Spleen (tissue), 11 donors: Measurements from ENCODE around the gene SEBOX. TPM values are rescaled to one million over a fixed set of nuclear protein-coding genes. Genes with fewer than 3 reads are reported as not detected.

Source experiments
- DNase-seq: peaks from one replicate; pipeline ENCODE4 v3.0.0-alpha.2; 2020
- H3K27ac ChIP-seq, 8 donors: fragments of 200-600 bp; sonication (generic) in 7 of 8; 1 replicate in 4 of 8; 2 replicates in 4 of 8; pipeline versions ENCODE4 v1.5.0 to v1.8.0; 2016 to 2021; ENCODE audit warnings: inconsistent platforms in 4 of 8, mild to moderate bottlenecking in 4 of 8, moderate library complexity in 1 of 8
- H3K27me3 ChIP-seq, 7 donors: fragments of 200-600 bp; sonication (generic) in 6 of 7; replicated peaks in 1 of 7; 1 replicate in 4 of 7; 2 replicates in 3 of 7; pipeline versions ENCODE4 v1.5.0 to v1.8.0; 2016 to 2021; ENCODE audit warnings: inconsistent platforms in 3 of 7, mild to moderate bottlenecking in 1 of 7
- H3K36me3 ChIP-seq, 6 donors: fragments of 200-600 bp; sonication (generic) in 5 of 6; 1 replicate in 4 of 6; 2 replicates in 2 of 6; pipeline versions ENCODE4 v1.5.0 to v1.8.0; 2016 to 2021; ENCODE audit warnings: inconsistent platforms in 2 of 6
- H3K4me1 ChIP-seq, 6 donors: fragments of 200-600 bp; sonication (generic) in 5 of 6; 1 replicate in 3 of 6; 2 replicates in 3 of 6; pipeline versions ENCODE4 v1.5.0 to v1.8.0; 2016 to 2021; ENCODE audit warnings: inconsistent platforms in 3 of 6
- H3K4me3 ChIP-seq, 8 donors: fragments of 200-600 bp; sonication (generic) in 7 of 8; 1 replicate in 4 of 8; 2 replicates in 4 of 8; pipeline versions ENCODE4 v1.5.0 to v1.8.0; 2016 to 2021; ENCODE audit warnings: inconsistent platforms in 4 of 8, mild to moderate bottlenecking in 4 of 8, moderate library complexity in 2 of 8
- H3K9me3 ChIP-seq, 8 donors: fragments of 200-600 bp; sonication (generic) in 7 of 8; 1 replicate in 4 of 8; 2 replicates in 4 of 8; pipeline versions ENCODE4 v1.5.0 to v1.8.0; 2016 to 2021; ENCODE audit warnings: inconsistent platforms in 4 of 8
- CTCF ChIP-seq, 11 experiments: fragments of 200-600 bp in 7 of 11; fragments of 450-650 bp in 4 of 11; sonication (generic) in 4 of 11; IDR thresholded peaks in 8 of 11; conservative IDR thresholded peaks in 3 of 11; 1 replicate in 7 of 11; 2 replicates in 4 of 11; pipeline versions ENCODE4 v1.4.0 to v1.8.0; 2016 to 2021; ENCODE audit warnings: antibody characterized with exemption in 11 of 11, inconsistent platforms in 4 of 11, mild to moderate bottlenecking in 1 of 11
- POLR2A ChIP-seq, 3 donors: fragments of 450-650 bp; IDR thresholded peaks; one replicate each; pipeline ENCODE4 v1.5.1; 2017; ENCODE audit warnings: antibody characterized with exemption in 3 of 3, mild to moderate bottlenecking in 1 of 3
- POLR2AphosphoS5 ChIP-seq, 3 donors: sonication (generic); formaldehyde crosslinking; IDR thresholded peaks; one replicate each; pipeline ENCODE4 v1.5.1; 2017; ENCODE audit warnings: antibody characterized with exemption in 3 of 3
- WGBS, 5 donors: extraction: QIAGEN DNeasy Blood & Tissue Kit in 3 of 5; methylation state at CpG; one replicate each; pipeline versions ENCODE4 v1.1.5 to v1.1.7; 2013 to 2018; 5-methylcytosine and 5-hydroxymethylcytosine counted together
- intact Hi-C: fragments of 100-400 bp; cut with DNase I; formaldehyde crosslinking; loops from one replicate; pipeline ENCODE4 v1.15.0; 2023; ENCODE audit warnings: low total_unique reads
- polyA plus RNA-seq, 3 donors: library from polyadenylated mRNA; stranded (reverse); fragments of 200-250 nt; gene quantifications; one replicate each; pipeline ENCODE4 v1.2.1, GENCODE V29; 2013
- total RNA-seq, 7 donors: library from RNA; depleted of rRNA in 3 of 7; stranded (reverse); fragments of >200 nt in 3 of 7; fragmentation: NEBNext Ultra II Directional in 4 of 7; extraction: Animal tissue kit (Norgen Biotek cat#: 25700) in 4 of 7; gene quantifications; one replicate each; pipeline versions ENCODE4 v1.1.0 to v1.2.1, GENCODE V29; 2016 to 2021
- donor health status: healthy with polysubstance abuse.
- donor health status: DM: no; HTN: no; CAD: no; lungs with moderate emphysema.
- donor health status: DM: no; HTN: no; CAD: no.
- donor health status: Bipolar disorder and iron deficiency.
- donor health status: healthy.
- donor health status: DM: no; HTN: no; CAD: no.
- donor health status: DM: yes; HTN: yes; CAD: no.

SEBOX gene
- total and polyA plus RNA-seq, 10 donors, result not detected

DNA sequence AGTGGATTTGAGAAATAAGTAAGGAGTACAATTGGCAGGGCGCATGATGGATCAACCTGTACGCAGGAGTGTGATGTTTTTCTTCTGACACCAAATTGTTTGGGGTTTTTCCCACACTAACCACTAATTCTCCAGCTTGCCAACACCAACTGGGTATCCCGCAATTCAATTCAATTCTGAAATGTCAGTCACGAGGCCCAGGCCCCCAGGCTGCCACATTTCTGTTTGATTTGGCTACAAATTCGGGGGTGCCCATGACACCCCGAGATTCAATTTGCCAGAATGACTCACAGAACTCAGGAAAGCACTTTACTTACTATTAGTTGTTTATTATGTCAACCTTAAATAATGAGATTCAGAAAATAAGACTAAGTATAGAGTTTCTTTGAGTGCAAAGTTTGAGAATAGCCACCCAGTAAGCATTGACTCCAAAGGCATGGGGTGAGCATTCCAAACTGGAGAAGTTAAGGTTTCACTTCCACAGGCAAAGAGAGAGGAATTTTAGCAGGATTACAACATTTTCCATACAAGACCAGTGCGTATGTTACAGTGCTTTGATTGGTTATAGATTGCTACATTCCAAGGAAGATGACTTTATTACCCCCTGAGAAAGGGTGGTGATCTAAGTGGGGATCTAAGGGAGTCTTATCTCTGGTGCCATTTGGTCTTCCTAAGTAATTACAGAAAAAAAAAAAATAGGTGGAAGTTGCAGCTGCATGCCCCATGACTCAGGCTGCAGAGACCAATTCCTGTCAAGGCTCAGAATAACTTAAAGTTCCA lies 29.5 kb upstream of the SEBOX start:
- no peak overlapping the region for H3K4me3 ChIP-seq
- no peaks in the 10 kb centered on the region for H3K27me3 ChIP-seq
- intact Hi-C loops, result no loop called here
- peaks cover 0 to 28% (median 6%) of the 10 kb centered on the region in 6 donors for H3K4me1 ChIP-seq
- 71 to 94% (median 83%) methylated on average over 7 of the region's 7 CpGs for WGBS, 5 donors
- TF ChIP-seq POLR2A (IDR thresholded peaks at IDR 0.05) (no peak), POLR2AphosphoS5 (IDR thresholded peaks at IDR 0.05) (no peak), CTCF (IDR thresholded peaks at IDR 0.05 in 8 of 11, conservative IDR thresholded peaks at IDR 0.05 in 3 of 11) (no peak)
- peaks cover 0 to 98% (median 31%) of the 10 kb centered on the region in 6 donors for H3K36me3 ChIP-seq
- H3K27ac ChIP-seq, result no peak overlapping the region
- no peaks in the 10 kb centered on the region for H3K9me3 ChIP-seq
- DNase-seq, result no peak

- peaks cover 0 to 98% (median 42%) of the 10 kb centered on the region in 6 donors for H3K36me3 ChIP-seq
- no peaks in the 10 kb centered on the region for H3K9me3 ChIP-seq
- H3K4me1 ChIP-seq, result peaks cover 0 to 28% (median 6%) of the 10 kb centered on the region in 6 donors
- no peak overlapping the region for H3K4me3 ChIP-seq
- intact Hi-C loops, result no loop called here
- TF ChIP-seq CTCF (IDR thresholded peaks at IDR 0.05 in 8 of 11, conservative IDR thresholded peaks at IDR 0.05 in 3 of 11) (no peak), POLR2AphosphoS5 (IDR thresholded peaks at IDR 0.05) (peak in 2 of 3 donors; percentile 59 to 62), POLR2A (IDR thresholded peaks at IDR 0.05) (no peak)
- H3K27ac ChIP-seq, result no peak overlapping the region
- no peaks in the 10 kb centered on the region for H3K27me3 ChIP-seq
- whole genome bisulfite sequencing, 5 donors, result 64 to 87% (median 76%) methylated on average over 10 of the region's 10 CpGs
- DNase-seq, result peak; percentile 61
Observed at GRCh38 chr17:28392491-28392890, 27.5 kb upstream of the SEBOX start.

- no peaks in the 10 kb centered on the region for H3K9me3 ChIP-seq
- intact Hi-C loops, result no loop called here
Observed at GRCh38 chr17:28391401-28391800, 26.4 kb upstream of the SEBOX start.

More at GRCh38 chr17:28391401-28391800, 26.4 kb upstream of the SEBOX start:
- peaks cover 0 to 20% (median 3%) of the 10 kb centered on the region in 6 donors for H3K4me1 ChIP-seq
- no peak for DNase-seq
- TF ChIP-seq POLR2A (IDR thresholded peaks at IDR 0.05) (no peak), CTCF (IDR thresholded peaks at IDR 0.05 in 8 of 11, conservative IDR thresholded peaks at IDR 0.05 in 3 of 11) (no peak), POLR2AphosphoS5 (IDR thresholded peaks at IDR 0.05) (no peak)
- peaks cover 0 to 91% (median 42%) of the 10 kb centered on the region in 6 donors for H3K36me3 ChIP-seq
- WGBS, 5 donors, result 45 to 93% (median 59%) methylated on average over 2 of the region's 2 CpGs
- H3K27ac ChIP-seq, result no peak overlapping the region
- H3K4me3 ChIP-seq, result no peak overlapping the region
- no peaks in the 10 kb centered on the region for H3K27me3 ChIP-seq
